Anterior cingulate cortex (tissue), 58 donors: ENCODE measurements around the gene CHST9.
"Not testable (repeated sequence)": the region's sequence is repeated elsewhere in the genome, so short reads cannot be mapped to it uniquely, and the experiment has no call there.

Experiments
- DNase-seq, 58 donors: peaks; one replicate each; lab custom pipeline; 2025; lab: John Stamatoyannopoulos, UW

CHST9 gene

DNA sequence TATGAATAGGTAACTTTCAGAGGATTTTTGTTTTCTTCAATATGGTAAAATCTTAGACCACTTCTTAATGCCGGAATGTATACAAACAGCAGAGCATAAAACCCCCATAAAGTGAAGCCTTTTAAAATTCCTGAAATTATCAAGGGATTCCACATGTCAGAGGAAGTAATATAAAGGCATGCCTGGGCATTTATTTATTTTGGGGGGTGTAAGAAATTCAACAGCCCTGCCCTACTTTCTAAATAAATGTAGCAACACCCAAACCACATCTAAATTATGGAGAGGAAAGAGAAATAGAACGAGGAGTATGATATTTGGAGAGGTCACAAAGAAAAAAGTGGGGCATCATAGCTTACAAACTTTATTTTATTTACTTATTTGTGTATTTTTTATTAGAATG lies 9.9 kb downstream of the CHST9 start:
- DNase-seq: no peak

DNA sequence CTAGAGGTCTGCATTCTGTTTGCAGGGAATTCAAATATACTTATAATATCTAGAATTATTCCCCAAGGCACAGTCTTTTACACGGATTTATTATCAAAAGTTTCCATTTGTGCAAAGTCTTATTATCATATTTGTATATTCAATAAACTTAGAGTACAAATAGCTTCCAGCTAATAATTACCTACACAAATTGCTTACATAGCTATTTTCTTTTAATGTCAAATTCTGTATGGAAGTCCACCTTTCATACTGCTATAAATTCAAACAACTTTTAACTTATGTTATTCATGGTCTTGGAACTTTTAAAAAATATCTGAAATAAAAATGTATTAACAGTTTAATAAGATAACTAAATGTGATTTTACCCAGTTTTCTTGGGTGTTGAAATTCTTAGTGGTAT lies 13.1 kb downstream of the CHST9 start:
- no peak for DNase-seq

DNA sequence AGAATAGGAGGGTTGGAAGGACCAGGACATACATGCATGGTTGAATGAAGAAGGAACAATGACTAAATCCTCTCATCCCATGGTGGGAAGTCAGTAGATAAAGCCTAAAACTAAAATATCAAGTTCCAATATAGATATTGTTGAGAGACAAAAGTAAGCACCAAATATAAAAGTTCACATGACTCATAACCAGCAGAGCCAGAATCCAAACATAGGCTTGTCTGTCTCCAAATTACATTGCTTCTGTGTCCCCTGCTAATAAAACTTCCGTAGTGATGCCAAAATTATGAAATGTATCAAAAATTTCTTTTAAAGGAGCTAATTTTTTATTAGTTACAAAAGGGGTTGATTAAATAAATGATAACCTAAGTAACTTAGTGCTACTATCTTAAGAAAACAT lies 19.7 kb downstream of the CHST9 start:
- DNase-seq: no peak

GRCh38 chr18:27164905-27165304 lies 20.2 kb downstream of the CHST9 start:
- DNase-seq: no peak

DNA sequence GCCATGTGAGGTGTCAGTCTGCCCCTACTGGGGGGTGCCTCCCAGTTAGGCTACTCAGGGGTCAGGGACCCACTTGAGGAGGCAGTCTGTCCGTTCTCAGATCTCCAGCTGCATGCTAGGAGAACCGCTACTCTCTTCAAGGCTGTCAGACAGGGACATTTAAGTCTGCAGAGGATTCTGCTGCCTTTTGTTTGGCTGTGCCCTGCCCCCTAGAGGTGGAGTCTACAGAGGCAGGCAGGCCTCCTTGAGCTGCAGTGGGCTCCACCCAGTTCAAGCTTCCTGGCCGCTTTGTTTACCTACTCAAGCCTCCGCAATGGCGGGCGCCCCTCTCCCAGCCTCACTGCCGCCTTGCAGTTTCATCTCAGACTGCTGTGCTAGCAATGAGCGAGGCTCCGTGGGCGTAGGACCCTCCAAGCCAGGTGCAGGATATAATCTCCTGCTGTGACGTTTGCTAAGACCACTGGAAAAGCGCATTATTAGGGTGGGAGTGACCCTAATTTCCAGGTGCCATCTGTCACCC lies 21.9 kb downstream of the CHST9 start:
- DNase-seq: not testable (repeated sequence)

DNA sequence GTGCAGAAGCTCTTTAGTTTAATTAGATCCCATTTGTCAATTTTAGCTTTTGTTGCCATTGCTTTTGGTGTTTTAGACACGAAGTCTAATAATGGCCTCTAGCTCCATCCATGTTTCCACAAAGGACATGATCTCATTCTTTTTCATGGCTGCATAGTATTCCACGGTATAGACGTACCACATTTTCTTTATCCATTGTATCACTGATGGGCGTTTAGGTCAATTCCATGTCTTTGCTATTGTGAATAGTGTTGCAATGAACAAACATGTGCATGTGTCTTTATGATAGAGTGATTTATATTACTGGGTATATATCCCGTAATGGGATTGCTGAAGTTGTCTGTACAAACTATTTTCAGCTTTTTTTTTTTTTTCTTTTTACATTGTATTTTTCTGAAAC lies 35.9 kb downstream of the CHST9 start:
- DNase-seq: not testable (repeated sequence)

- DNase-seq: no peak
Measured at GRCh38 chr18:27144672-27145071, 40.4 kb downstream of the CHST9 start.

DNA sequence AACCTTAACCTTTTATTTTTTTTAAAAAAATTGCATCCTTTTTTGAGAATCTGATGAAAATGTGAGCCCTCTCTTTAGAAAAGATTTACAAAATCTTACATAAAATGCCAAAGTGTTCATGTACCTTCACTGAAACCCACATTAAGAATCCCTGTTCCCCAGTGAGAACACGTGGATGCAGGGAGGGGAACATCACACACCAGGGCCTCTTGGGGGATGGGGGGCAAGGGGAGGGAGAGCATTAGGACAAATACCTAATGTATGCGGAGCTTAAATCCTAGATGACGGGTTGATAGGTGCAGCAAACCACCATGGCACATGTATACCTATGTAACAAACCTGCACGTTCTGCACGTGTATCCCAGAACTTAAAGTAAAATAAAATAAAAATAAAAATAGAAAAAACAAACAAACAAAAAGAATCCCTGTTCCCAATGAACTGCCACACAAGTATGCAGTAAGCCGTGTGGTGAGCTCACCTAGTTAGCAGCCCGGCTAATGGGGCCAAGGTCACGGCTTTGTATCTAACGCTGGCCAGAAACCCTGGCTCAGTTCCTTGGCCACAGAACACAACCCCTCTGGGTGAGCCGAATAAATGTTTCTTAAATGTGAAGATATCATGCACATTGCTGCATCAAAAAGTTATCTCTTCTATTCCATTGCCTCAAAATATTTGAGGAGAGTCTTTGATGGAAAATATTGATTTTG lies 41.4 kb downstream of the CHST9 start:
- DNase-seq: peak in 3 of 58 donors; percentile 2 to 21 (median 12)

DNA sequence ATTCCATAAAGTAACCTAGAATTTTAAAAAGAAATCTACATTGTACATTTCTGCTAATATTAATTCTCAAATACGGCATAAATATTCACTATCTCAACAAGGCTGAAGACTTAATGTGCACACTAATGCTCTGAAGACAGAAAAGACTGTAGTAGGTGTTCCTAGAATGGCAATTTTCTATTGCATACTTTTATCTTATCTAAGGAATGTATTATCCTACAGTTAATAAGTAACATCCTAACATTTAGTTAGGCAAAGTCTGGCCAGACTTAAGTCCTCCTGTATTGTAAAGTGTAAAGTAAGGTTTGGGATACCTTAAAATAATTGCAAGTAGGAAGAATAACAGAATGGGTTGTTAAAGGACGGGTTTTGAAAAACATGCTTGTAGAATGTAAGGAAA lies 42.2 kb downstream of the CHST9 start:
- no peak for DNase-seq

- DNase-seq: no peak
Measured at GRCh38 chr18:27141876-27142275, 43.2 kb downstream of the CHST9 start.

DNA sequence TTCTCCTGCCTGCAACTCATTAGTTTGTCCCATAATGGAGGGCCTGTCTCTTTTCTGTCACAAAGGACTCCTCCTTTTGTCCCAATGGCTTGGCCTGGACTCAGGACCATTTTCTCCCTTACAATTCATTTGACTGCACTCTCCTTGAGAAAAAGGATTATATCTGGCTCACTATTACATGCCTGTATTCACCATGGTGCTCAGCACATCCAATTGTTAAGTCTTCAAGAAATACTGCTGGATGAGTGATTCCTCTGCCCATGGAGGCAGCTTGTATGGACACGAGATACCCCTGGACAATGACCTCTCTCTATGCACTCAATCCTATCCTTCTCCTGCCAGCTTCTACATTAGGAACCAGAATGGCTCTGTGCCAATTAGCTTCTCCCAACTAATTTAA lies 47.0 kb downstream of the CHST9 start:
- DNase-seq: no peak

GRCh38 chr18:27136208-27136535 lies 48.9 kb downstream of the CHST9 start:
- DNase-seq: no peak

- no peak for DNase-seq
Measured at GRCh38 chr18:27135504-27136207, 49.5 kb downstream of the CHST9 start.

- DNase-seq: no peak
Measured at GRCh38 chr18:27130065-27130630, 55.0 kb downstream of the CHST9 start.

- no peak for DNase-seq
Measured at GRCh38 chr18:27124196-27124595, 60.9 kb downstream of the CHST9 start.

- DNase-seq: no peak
Measured at GRCh38 chr18:27121108-27121507, 64.0 kb downstream of the CHST9 start.

DNA sequence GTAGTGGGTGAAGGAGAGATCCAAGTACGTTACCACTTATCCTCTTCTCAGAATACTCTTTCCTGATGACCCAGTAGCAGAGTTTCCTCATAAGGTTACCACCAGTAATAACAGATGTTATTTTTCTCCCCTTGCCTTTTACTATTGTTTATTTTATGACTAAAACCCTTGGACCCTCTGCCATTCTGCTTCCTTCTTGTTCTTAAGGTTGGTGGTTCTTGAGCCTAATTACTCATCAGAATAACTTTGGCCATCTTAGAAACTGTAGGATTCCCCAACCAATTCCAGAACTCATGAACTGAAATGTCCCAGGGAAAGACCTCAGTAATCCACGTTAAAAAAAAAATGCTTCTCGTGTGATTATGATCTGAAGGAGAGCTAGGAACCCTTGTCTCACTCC lies 64.9 kb downstream of the CHST9 start:
- DNase-seq: no peak

DNA sequence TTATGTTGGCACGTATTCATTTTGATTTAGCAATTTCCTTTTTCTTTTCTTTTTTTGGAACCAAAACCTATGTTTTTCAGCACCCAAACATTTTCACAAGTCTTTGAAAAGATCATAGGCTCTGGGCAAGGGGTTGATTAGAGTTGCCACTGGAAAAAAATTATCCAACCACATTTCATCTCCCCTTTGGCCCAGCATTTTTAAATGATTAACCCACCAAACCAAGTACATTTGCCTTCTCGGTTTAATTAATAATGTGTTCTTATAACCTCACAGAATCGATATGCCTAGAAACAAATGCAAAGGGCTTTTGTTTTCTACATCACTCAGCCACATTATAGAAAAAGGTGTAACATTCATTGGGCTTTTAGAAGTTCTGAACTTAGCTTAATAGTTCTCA lies 66.1 kb downstream of the CHST9 start:
- DNase-seq: no peak

DNA sequence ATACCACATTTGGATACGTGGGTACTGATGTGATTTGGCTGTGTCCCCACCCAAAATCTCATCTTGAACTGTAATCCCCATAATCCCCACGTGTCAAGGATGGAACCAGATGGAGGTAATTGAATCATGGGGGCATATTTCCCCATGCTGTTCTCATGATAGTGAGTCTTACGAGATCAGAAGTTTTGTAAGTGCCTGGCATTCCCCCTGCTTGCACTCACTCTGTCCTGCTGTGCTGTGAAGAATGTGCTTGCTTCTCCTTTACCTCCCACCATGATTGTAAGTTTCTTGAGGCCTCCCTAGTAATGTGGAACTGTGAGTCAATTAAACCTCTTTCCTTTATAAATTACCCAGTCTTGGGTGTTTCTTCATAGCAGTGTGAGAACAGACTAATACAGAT lies 70.3 kb downstream of the CHST9 start:
- no peak for DNase-seq

GRCh38 chr18:27113358-27113757 lies 71.8 kb downstream of the CHST9 start:
- DNase-seq: no peak

DNA sequence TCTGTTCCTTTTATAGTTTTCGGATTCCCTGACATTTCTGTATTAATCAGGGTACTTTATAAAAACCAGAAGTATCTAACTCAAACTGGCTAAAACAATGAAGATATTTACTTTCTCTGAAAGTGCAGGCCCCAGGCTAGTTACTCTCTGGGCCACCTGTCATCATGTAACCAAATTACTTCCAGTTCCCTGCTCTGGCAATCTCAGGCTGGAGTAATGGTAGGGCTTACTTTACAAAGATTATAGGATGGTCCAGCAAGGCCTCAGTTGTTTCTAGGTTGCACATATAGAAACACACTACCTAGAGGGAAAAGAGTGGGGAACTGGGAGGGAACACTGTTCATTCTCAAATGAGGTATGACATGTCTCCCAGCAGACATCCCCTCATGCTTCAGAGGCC lies 74.8 kb downstream of the CHST9 start:
- no peak for DNase-seq

DNA sequence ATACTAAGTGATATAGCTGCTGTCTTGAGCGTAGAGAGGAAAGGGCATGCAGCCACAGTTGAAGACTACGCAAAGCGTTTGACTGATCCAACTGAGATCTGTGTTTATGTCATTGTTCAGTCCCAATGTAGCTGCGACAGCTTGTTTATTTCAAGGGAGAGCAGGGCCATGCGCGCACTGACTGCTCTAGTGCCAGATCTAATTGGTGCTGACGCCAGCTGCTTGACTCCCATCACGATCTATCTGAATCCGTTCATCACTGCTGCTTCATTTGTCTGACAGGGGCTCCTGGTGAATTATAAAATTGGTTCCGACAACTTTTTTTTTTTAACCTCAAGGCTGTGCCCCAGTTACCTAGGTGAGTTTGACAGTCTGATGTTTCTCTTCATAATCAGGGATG lies 75.7 kb downstream of the CHST9 start:
- peak in 3 of 58 donors; percentile 1 to 3 (median 3) for DNase-seq
